IPS-18a (cell line): ENCODE measurements around the gene KLF6.

Source experiments
- H3K27ac ChIP-seq: one replicate; pipeline ENCODE4 v1.5.1; 2013; ENCODE audit warnings: low read length
- H3K27me3 ChIP-seq: one replicate; pipeline ENCODE4 v1.6.1; 2013; ENCODE audit warnings: mild to moderate bottlenecking, low read length; ENCODE audit not compliant: control insufficient read depth, insufficient read depth
- H3K36me3 ChIP-seq: one replicate; pipeline ENCODE4 v1.6.1; 2013; ENCODE audit warnings: low read depth, low read length; ENCODE audit not compliant: control insufficient read depth
- H3K4me1 ChIP-seq: one replicate; pipeline ENCODE4 v1.6.1; 2013; ENCODE audit warnings: low read depth, low read length; ENCODE audit not compliant: control insufficient read depth
- H3K4me3 ChIP-seq: one replicate; pipeline ENCODE4 v1.5.1; 2013; ENCODE audit warnings: low read length
- H3K9ac ChIP-seq: one replicate; pipeline ENCODE4 v1.6.1; 2013; ENCODE audit warnings: mild to moderate bottlenecking, low read length, moderate library complexity
- H3K9me3 ChIP-seq: one replicate; pipeline ENCODE4 v1.6.1; 2013; ENCODE audit warnings: low read depth, low read length; ENCODE audit not compliant: control insufficient read depth

The KLF6 gene

DNA sequence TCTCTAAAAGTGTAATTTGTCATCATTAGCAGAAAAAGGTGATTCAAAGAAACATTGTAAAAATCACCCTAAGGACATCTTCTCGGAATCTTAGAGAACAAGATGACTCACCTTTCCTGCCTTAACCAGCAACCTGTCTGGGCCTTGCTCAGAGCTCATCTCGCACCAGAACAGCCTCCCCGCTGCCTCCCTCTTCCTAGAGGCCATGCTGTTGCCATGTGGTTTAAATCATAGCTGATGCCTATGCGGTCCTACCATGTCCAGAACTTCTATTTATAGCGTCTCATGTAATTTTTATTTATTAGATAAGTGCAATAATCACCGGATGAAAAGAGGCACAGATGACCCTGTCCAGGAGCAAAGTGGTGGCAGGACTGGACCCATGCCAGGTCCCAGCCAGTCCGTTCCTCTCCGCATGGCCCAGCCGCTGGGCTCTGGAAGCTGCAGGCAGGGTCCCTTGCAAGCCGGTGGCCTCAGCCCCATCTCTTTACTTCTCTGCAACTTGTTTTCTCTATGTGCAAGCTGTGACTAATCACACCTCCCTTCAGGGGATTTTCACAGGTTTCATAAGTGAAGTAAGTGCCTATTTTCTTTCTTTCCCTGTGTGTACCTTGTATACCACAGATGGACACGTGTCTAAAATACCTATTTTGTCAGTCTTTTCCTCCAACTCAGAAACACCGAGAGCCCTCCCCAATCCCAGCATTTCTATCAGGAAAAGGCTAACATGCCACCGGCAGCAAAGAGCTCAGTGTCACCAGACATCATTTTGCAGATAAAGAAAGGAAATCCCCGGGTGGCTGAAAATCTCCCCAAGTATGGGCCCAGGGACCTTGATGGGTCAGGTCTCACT is 27.1 kb downstream of the KLF6 start:
- H3K4me1 ChIP-seq = peaks cover 3% of the 10 kb centered on the region
- no peak overlapping the region for H3K27ac ChIP-seq
- H3K9ac ChIP-seq = no peak overlapping the region

DNA sequence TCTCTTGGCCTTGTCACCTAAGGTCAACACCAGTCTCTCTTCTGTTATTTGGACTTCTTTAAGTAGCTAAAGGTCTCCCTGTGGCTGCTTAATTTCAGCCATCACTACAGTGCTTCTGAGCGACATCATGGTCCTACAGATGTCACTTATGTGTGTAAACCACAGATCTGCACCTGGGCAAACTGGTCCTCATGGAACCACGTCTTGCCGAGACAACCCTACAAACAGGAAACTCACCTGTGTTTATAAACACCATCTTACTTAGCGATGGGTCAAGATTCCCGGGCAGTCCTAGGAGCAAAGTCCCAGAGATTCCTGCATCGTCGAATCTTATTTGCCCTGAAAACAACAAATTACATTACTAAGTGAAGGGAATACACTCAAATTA is 27.8 kb downstream of the KLF6 start:
- no peak overlapping the region for H3K27ac ChIP-seq
- peaks cover under 1% of the 10 kb centered on the region for H3K4me1 ChIP-seq
- H3K27me3 ChIP-seq = no peaks in the 10 kb centered on the region
- no peaks in the 10 kb centered on the region for H3K9me3 ChIP-seq
- H3K9ac ChIP-seq = no peak overlapping the region
- no peak overlapping the region for H3K4me3 ChIP-seq
- H3K36me3 ChIP-seq = no peaks in the 10 kb centered on the region

More for the DNA sequence above, 27.1 kb downstream of the KLF6 start:
- no peaks in the 10 kb centered on the region for H3K36me3 ChIP-seq
- no peaks in the 10 kb centered on the region for H3K9me3 ChIP-seq
- H3K27me3 ChIP-seq = no peaks in the 10 kb centered on the region
- no peak overlapping the region for H3K4me3 ChIP-seq

DNA sequence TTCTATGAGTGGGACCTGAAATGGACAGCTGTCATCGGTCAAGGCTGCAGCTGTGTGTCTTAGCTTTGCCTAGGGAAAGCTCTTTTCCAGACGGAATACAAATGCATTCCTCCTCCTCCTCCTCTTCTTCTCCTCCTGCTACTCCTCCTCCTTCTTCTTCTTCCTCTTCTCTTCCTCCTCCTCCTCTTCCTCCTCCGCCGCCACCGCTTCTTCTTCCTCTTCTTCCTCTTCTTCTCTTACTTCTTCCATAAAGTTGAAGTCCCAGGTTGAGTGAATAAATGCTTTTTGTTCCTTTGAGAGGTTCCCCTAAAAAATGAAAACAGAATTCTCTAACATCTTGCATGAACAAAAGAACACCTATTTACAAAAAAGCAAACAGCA is 28.7 kb downstream of the KLF6 start:
- Histone ChIP-seq H3K36me3 (no peaks in the 10 kb centered on the region), H3K27ac (no peak overlapping the region), H3K4me3 (no peak overlapping the region), H3K9me3 (no peaks in the 10 kb centered on the region), H3K9ac (no peak overlapping the region), H3K27me3 (no peaks in the 10 kb centered on the region), H3K4me1 (no peaks in the 10 kb centered on the region)

DNA sequence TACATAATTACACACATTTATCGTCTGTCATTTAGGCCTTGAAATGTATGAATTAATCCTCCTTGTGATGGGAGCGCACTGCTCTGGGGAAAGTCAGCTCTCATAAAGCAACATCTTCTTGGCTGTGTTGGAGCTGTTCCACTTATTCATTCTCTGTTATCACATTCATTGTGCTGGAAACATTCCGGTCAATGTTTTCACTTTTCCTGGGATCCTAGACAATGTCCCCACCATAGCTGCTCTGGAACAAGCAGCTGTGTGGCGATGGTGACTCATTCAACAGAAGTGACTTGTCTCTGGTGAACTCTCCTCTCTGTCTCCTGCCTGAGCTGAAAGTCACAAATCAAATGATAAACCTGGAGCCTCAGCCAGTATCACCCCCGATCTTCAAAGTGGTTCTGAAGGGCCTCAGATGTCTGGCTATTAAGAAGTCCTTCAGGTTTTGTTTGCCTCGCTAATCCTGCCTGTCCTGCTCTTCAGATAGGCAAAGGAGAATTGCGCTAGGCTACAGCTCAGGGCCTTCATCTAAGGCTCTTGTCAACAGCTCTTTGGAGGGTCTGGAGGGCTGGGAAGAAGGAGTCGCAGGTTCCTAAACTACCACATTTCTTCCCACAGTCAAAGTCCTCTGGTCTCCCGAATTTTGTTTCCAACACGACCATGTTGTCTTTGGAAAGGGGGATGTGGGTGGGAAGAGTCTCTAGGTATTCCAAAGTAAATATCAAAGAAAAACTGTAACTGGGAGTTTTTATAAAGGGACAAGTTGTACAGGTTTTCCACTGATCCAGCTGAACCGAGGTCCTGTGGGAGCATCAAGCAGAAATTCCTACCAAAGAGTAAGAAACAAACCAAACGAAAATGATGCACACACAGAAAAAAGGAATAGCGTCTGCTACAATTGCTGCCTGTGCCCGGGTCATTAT is 29.3 kb downstream of the KLF6 start:
- Histone ChIP-seq H3K4me1 (no peaks in the 10 kb centered on the region), H3K9ac (no peak overlapping the region), H3K4me3 (no peak overlapping the region), H3K27me3 (no peaks in the 10 kb centered on the region), H3K27ac (no peak overlapping the region), H3K9me3 (no peaks in the 10 kb centered on the region), H3K36me3 (no peaks in the 10 kb centered on the region)

DNA sequence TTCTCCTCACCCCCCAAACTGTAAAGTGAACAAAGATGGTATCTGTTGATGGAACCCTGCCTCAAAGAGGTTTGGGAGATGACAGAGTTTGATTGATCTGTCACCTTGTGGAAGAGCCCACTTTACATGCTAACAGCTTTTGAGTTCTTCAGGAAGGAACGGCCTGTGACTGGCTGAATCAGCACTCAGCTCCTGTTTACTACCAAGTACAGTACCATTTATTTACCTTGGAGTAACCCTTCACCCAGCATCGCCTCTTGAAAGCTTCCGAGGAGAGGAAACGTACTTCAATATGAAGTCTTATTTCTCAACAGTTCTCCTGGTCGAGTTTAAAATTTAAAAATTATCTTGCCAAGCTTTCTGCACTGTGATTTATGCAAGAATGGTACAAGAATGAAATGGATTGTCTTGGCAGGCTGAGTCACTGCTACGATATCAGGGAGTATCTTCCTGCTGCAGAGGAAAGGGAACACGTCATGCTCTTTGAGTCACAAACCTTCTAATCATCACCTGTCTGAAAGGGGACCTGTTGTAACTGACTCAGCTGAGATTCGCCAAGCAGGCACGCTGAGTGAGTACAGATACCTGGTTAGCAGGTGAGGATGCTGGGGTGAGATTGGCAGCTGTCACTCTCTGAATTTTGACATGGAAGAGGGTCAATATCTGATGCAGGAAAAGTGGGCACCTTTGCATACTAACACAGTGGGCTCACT is 30.1 kb downstream of the KLF6 start:
- H3K27me3 ChIP-seq = no peaks in the 10 kb centered on the region

DNA sequence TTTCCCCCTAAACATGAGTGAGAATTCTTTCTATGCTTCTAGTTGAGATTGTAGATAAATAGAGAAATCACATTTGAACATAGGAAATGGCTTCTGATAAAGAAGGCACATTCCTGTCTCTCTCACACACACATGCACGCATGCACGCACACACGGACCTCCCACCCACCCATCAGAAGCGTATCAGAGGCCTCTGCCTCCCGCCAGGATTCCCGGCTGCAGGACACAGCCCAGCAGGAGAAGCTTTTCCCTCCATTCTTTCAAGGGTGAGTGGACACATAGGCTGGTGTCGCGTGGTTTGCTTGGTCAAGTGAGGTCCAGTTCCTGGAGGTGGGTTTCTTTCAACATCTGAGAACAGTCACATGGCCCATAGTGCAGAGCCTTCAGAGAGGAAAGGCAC is 34.2 kb downstream of the KLF6 start:
- no peak overlapping the region for H3K27ac ChIP-seq
- H3K27me3 ChIP-seq = no peaks in the 10 kb centered on the region
- H3K9me3 ChIP-seq = no peaks in the 10 kb centered on the region
- H3K4me3 ChIP-seq = no peak overlapping the region
- no peaks in the 10 kb centered on the region for H3K4me1 ChIP-seq
- H3K9ac ChIP-seq = no peak overlapping the region
- no peaks in the 10 kb centered on the region for H3K36me3 ChIP-seq

More for the DNA sequence above, 30.1 kb downstream of the KLF6 start:
- Histone ChIP-seq H3K9ac (no peak overlapping the region), H3K4me3 (no peak overlapping the region), H3K27ac (no peak overlapping the region), H3K36me3 (no peaks in the 10 kb centered on the region), H3K9me3 (no peaks in the 10 kb centered on the region), H3K4me1 (no peaks in the 10 kb centered on the region)

DNA sequence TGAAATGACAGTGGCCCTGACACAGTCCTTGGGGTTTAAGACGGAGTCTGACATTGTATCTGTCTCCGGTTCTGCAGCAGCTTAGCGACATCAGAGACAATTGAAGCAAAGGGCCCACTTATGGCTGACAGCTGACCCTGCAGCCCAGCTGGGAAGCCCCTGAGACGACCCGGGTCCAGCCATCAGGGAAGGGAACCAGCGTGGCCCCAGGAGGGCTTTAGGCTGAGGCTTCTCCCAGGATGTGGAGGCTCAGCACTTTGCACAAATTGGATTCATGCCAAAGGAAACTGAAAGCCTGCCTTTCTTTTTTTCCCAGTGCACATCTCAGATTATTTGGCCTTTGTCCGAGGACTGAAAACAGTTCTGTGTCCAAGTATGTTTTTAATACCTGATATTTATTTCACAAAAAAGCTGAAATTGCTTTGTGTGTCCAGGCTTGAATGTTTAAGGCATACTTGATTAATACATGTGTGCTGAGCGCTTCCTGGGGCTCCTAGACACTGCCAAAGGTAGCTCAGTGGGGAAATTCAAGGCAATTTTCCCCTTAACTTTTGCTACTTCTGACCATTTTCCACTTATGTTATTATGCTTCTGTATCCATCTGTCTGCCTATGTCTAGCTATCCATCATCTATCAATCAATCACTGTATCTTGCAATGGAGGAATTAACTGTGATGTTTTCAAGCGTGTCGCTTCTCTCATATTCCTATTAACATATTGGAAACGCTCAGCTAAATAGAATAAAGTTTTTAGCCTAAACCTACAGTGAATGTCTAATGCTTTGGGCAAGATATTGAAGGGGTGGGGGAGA is 34.8 kb downstream of the KLF6 start:
- Histone ChIP-seq H3K36me3 (no peaks in the 10 kb centered on the region), H3K9me3 (no peaks in the 10 kb centered on the region), H3K4me3 (no peak overlapping the region), H3K4me1 (peaks cover 6% of the 10 kb centered on the region), H3K27me3 (no peaks in the 10 kb centered on the region), H3K9ac (no peak overlapping the region), H3K27ac (no peak overlapping the region)

DNA sequence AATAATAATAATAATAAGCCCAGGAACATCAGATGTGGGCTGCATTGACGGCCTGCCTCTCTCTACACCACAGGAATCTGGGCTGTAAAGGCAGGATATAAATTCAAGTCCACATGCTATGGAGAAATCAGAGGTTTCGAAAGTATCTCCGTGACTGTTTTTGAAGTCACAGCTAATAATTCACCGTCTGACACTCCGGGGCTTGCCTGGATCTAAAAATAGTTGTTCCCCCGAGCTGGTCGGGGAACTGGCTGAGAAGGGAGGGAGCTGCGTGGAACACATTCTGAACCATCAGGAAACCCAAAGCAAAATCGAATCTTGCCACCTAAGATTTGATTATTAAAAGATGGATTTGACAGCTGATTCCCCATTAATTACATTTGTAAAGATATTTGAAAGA is 35.4 kb downstream of the KLF6 start:
- Histone ChIP-seq H3K9ac (no peak overlapping the region), H3K36me3 (no peaks in the 10 kb centered on the region), H3K27ac (no peak overlapping the region), H3K4me3 (no peak overlapping the region), H3K9me3 (no peaks in the 10 kb centered on the region), H3K4me1 (peaks cover 7% of the 10 kb centered on the region), H3K27me3 (no peaks in the 10 kb centered on the region)

DNA sequence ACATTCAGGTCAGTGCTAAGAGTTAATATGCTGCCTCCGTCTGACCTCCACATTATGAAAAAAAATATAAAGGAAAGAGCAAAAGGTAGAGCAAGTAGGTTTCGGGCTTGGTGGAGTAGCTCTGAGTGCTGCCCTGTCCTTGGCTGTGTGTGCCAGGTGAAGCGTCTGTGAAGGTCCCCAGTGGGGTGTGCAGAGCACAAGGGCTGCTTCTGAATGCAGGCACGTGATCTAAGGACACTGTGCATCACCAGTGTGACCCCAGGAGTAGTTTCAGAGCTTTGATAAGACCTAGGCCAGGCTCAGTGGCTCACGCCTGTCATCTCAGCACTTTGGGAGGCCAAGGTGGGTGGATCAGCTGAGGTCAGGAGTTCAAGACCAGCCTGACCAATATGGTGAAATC is 36.0 kb downstream of the KLF6 start:
- Histone ChIP-seq H3K27me3 (no peaks in the 10 kb centered on the region), H3K4me3 (no peak overlapping the region), H3K27ac (no peak overlapping the region), H3K36me3 (no peaks in the 10 kb centered on the region), H3K9ac (no peak overlapping the region), H3K9me3 (no peaks in the 10 kb centered on the region), H3K4me1 (peaks cover 7% of the 10 kb centered on the region)

DNA sequence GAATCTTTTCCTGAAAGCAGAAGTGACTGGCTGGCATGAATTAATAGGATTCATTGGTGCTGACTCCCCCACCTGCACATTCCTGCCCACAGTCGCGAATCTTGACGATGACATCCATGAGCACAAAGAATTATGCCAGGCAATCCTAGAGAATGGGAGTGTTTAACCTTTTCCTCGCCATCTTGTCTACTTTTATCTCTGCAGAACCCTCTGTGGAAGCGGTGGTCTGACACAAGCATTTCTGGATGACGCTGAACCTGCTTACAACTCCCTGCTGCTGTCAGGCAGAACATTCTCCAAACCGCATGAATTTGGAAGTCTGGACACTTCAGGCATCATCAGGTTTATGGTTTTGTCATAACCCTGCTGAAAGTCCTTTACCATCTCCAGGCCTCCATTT is 36.5 kb downstream of the KLF6 start:
- Histone ChIP-seq H3K9me3 (no peaks in the 10 kb centered on the region), H3K27ac (no peak overlapping the region), H3K36me3 (no peaks in the 10 kb centered on the region), H3K27me3 (no peaks in the 10 kb centered on the region), H3K4me3 (no peak overlapping the region), H3K4me1 (peaks cover 7% of the 10 kb centered on the region), H3K9ac (no peak overlapping the region)

DNA sequence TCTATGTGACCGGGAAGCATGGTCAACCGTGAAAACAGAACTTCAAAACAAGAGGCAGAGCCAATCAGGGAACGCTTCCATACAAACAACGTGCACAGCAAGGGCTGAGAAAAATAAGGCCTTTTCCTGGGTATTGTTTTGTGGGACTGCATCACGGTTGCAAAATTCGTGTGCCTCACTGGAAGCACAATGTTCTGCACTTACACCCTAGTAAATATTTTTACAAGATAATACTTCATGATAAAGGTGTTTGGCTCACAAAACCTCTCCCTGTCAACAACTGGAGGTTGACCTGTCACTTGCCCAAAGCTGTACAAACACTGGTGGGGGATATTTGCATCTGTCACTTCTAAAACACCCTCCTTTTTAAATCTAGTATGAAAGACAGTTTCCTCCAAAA is 37.0 kb downstream of the KLF6 start:
- H3K9me3 ChIP-seq = no peaks in the 10 kb centered on the region
- H3K4me1 ChIP-seq = peaks cover 7% of the 10 kb centered on the region
- H3K36me3 ChIP-seq = no peaks in the 10 kb centered on the region
- H3K27ac ChIP-seq = no peak overlapping the region
- no peaks in the 10 kb centered on the region for H3K27me3 ChIP-seq
- no peak overlapping the region for H3K9ac ChIP-seq
- no peak overlapping the region for H3K4me3 ChIP-seq
